ENCODE measurements around the gene GOLGA8T.
"Not testable (repeated sequence)": the region's sequence is repeated elsewhere in the genome, so short reads cannot be mapped to it uniquely, and the experiment has no call there.

GRCh38 chr15:30162479-30163357 is 27.9 kb downstream of the GOLGA8T start:
- not testable (repeated sequence) for TF ChIP-seq POLR2A (IDR thresholded peaks at IDR 0.05; ENCODE audit: low read depth, low read length); CTCF (conservative IDR thresholded peaks at IDR 0.05; ENCODE audit: low read depth, low read length); RFX5 (IDR thresholded peaks at IDR 0.05; ENCODE audit: low read depth, low read length)
